Right lobe of liver (tissue), 6 donors: Measurements from ENCODE around the gene PDZRN4. TPM values are rescaled to one million over a fixed set of nuclear protein-coding genes. Genes with fewer than 3 reads are reported as not detected.

Source experiments
- ATAC-seq, 4 donors: fragments of 200-7000 bp; cut with Tn5 transposase; one replicate each; pipeline ENCODE4 v1.9.1; 2020; ENCODE audit warnings: mild to moderate bottlenecking in 4 of 4, moderate library complexity in 4 of 4
- DNase-seq, 3 donors: peaks; one replicate each; pipeline ENCODE4 v3.0.0-alpha.2; 2020
- H3K27ac ChIP-seq, 3 donors: fragments of 200-600 bp; one replicate each; pipeline ENCODE4 v1.8.0; 2022
- H3K27me3 ChIP-seq, 2 donors: fragments of 200-600 bp; one replicate each; pipeline ENCODE4 v1.8.0; 2022
- H3K36me3 ChIP-seq, 4 donors: fragments of 200-600 bp; sonication (generic) in 1 of 4; one replicate each; pipeline versions ENCODE4 v1.5.1 to v1.8.0; 2017 to 2022; ENCODE audit warnings: control low read depth in 1 of 4
- H3K4me1 ChIP-seq, 4 donors: fragments of 200-600 bp; sonication (generic) in 1 of 4; one replicate each; pipeline versions ENCODE4 v1.5.1 to v1.8.0; 2017 to 2022; ENCODE audit warnings: control low read depth in 1 of 4
- H3K4me3 ChIP-seq, 3 donors: fragments of 200-600 bp; one replicate each; pipeline ENCODE4 v1.8.0; 2022
- H3K9me3 ChIP-seq, 4 donors: fragments of 200-600 bp; sonication (generic) in 1 of 4; one replicate each; pipeline versions ENCODE4 v1.5.1 to v1.8.0; 2017 to 2022; ENCODE audit warnings: control low read depth in 1 of 4
- POLR2A ChIP-seq: fragments of 450-650 bp; IDR thresholded peaks from one replicate; pipeline ENCODE4 v1.6.1; 2017; ENCODE audit warnings: antibody characterized with exemption, mild to moderate bottlenecking
- WGBS: methylation state at CpG from one replicate; pipeline ENCODE4 v1.1.6; 2018; ENCODE audit warnings: low coverage, low lambda C conversion rate; ENCODE audit not compliant: insufficient coverage; ENCODE audit errors: missing lambda C conversion rate; 5-methylcytosine and 5-hydroxymethylcytosine counted together
- intact Hi-C, 2 donors: fragments of 100-400 bp; cut with DNase I; formaldehyde crosslinking; loops; one replicate each; pipeline versions ENCODE4 v1.11.2 to v1.14.1; 2022
- total RNA-seq, 6 experiments: library from RNA; depleted of rRNA in 2 of 6; stranded (reverse); fragments of >200 nt in 2 of 6; fragmentation: NEBNext Ultra II Directional in 3 of 6; extraction: Animal tissue kit (Norgen Biotek cat#: 25700) in 3 of 6; gene quantifications; one replicate each; pipeline versions ENCODE4 v1.1.0 to v1.2.4, GENCODE V29; 2016 to 2023
- TF ChIP-seq, protein P1 (sequence below), 4 donors: fragments of 200-600 bp in 3 of 4; fragments of 450-650 bp in 1 of 4; IDR thresholded peaks; one replicate each; pipeline versions ENCODE4 v1.5.1 to v1.8.0; 2016 to 2022; ENCODE audit warnings: antibody characterized with exemption in 4 of 4, mild to moderate bottlenecking in 2 of 4
- donor health status: DM: no; HTN: yes; CAD: no.
- donor health status: DM: no; HTN: no; CAD: no.
- donor health status: DM: no; HTN: no; CAD: no.
- donor health status: DM: no; HTN: yes; CAD: no.
- donor health status: DM: no; HTN: yes; CAD: no.

PDZRN4 gene
- total RNA-seq, 6 experiments from 2014 or later: 0.12 to 0.49 (median 0.42) TPM; not detected in 1

DNA sequence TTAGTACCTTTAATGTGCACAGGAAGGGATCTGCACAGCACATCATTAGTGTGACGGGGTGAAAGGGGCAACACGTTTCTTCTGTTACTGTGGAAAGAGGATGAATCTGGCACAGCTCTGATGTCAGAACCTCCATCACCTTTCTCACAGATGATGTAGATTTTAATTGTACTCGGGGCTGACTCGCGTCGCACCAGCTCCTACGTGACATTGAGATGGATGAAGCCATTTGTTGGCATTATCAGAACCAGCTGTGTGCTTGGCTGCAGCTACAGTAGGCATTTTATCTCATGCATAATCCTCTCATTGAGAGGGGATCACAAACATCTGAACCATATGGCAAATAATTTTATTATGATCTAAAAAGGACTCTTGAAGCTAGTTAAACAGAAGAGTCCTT lies 173.6 kb downstream of the PDZRN4 start:
- no peak overlapping the region for H3K4me3 ChIP-seq
- H3K27me3 ChIP-seq: no peaks in the 10 kb centered on the region
- H3K4me1 ChIP-seq: no peaks in the 10 kb centered on the region
- no peaks in the 10 kb centered on the region for H3K36me3 ChIP-seq
- 67% methylated on average over 7 of the region's 7 CpGs for WGBS
- ATAC-seq: no peak
- no peaks in the 10 kb centered on the region for H3K9me3 ChIP-seq
- DNase-seq: no peak
- intact Hi-C loops: no loop called here
- H3K27ac ChIP-seq: no peak overlapping the region
- no peak for TF ChIP-seq POLR2A
- TF ChIP-seq, protein P1, sequence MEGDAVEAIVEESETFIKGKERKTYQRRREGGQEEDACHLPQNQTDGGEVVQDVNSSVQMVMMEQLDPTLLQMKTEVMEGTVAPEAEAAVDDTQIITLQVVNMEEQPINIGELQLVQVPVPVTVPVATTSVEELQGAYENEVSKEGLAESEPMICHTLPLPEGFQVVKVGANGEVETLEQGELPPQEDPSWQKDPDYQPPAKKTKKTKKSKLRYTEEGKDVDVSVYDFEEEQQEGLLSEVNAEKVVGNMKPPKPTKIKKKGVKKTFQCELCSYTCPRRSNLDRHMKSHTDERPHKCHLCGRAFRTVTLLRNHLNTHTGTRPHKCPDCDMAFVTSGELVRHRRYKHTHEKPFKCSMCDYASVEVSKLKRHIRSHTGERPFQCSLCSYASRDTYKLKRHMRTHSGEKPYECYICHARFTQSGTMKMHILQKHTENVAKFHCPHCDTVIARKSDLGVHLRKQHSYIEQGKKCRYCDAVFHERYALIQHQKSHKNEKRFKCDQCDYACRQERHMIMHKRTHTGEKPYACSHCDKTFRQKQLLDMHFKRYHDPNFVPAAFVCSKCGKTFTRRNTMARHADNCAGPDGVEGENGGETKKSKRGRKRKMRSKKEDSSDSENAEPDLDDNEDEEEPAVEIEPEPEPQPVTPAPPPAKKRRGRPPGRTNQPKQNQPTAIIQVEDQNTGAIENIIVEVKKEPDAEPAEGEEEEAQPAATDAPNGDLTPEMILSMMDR (IDR thresholded peaks at IDR 0.05): no peak

DNA sequence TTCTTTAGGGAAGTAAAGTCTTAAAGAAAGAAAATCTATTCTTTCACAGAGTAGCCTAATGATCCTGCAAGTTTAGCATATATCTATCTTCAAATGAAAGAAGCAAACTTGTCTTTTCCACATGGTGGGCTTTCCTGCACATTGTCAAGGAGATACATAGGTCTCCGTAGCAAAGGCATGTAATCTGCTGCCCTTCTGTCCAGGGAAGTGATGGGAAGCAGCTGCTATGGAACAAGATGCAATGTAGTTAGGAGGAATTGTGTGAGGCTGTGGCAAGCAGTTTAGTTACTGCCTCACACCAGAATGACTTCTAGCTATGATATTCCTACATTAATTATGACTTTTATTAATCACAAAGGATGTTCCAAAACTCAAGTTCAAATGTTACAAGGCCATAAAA lies 174.4 kb downstream of the PDZRN4 start:
- DNase-seq: no peak
- no peak for ATAC-seq
- H3K4me1 ChIP-seq: no peaks in the 10 kb centered on the region
- 56% methylated on average over 1 of the region's 1 CpG for WGBS
- no peaks in the 10 kb centered on the region for H3K9me3 ChIP-seq
- H3K27me3 ChIP-seq: no peaks in the 10 kb centered on the region
- H3K36me3 ChIP-seq: no peaks in the 10 kb centered on the region
- TF ChIP-seq, protein P1 (IDR thresholded peaks at IDR 0.05): no peak
- no peak for TF ChIP-seq POLR2A
- H3K27ac ChIP-seq: no peak overlapping the region
- no peak overlapping the region for H3K4me3 ChIP-seq
- intact Hi-C loops: no loop called here

DNA sequence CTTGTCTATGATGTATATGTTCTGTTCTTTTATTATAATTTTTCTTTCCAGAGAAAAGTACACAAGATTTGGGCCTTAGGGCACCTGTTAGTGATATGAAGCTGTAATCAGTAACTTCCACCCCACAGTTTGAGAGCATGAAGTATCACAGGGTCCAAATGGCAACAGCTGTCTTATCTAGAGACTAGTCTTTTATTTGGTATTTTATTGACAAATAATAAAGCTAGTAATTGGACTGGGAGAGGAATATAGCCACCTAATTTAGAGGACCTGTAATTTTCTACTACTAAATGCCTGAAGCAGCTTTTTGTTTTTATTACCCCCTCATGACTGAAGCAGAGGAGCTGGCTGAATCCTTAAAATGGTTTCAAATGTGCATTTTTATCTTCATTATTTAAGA lies 174.8 kb downstream of the PDZRN4 start:
- no peak for DNase-seq
- Histone ChIP-seq H3K4me1 (no peaks in the 10 kb centered on the region), H3K27ac (no peak overlapping the region), H3K9me3 (no peaks in the 10 kb centered on the region), H3K27me3 (no peaks in the 10 kb centered on the region), H3K36me3 (no peaks in the 10 kb centered on the region), H3K4me3 (no peak overlapping the region)
- intact Hi-C loops: no loop called here
- TF ChIP-seq, protein P1 (IDR thresholded peaks at IDR 0.05): no peak
- TF ChIP-seq POLR2A: no peak
- no peak for ATAC-seq

DNA sequence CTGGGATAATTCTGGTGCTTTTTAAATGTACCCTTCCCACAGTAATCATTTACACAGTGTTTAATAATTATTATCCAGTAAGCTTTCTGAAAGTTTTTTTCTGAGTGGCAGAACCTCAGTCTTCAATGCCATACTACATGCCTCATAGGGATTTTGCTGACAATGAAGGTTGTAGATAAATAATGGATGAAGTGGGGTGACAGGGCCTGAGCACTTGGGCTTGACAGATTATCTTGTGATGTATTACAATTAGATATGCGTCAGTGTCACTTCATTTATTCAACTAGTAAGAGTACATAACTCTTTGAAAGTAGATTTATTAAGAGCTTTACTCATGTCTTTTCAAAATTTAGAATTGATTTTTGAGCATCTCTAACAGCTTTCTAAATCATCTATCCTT lies 176.1 kb downstream of the PDZRN4 start:
- ATAC-seq (no peak), DNase-seq (no peak)
- no peaks in the 10 kb centered on the region for H3K4me1 ChIP-seq
- no peaks in the 10 kb centered on the region for H3K27me3 ChIP-seq
- no peak overlapping the region for H3K4me3 ChIP-seq
- intact Hi-C loops: no loop called here
- no peaks in the 10 kb centered on the region for H3K36me3 ChIP-seq
- no peak overlapping the region for H3K27ac ChIP-seq
- H3K9me3 ChIP-seq: no peaks in the 10 kb centered on the region
- no peak for TF ChIP-seq POLR2A
- TF ChIP-seq, protein P1 (IDR thresholded peaks at IDR 0.05): no peak
- 80% methylated on average over 1 of the region's 1 CpG for WGBS

DNA sequence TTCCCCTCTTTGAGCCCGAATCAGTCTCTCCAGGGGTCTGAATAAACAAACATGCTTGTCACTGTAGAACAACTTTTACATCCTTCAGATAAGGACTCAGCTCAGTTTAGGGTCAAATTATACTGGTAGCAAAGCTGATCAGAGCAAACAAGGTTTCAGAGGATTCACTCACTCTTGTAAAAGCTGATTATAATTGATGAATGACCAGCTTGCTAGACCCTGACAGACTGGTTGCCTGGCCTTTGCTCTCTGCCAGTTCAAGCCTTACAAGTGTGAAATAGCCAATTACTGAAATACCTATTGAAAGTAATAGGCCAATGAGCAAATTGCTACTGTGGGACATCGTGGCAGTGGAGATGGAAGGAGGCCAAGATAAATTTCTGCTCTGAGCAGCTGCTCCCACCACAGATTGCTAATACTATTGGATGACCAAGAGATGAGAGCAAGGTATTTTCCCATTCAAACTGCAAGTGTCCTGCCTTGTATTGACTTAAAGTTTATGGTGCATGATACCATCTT lies 177.6 kb downstream of the PDZRN4 start:
- no peak overlapping the region for H3K27ac ChIP-seq
- no peaks in the 10 kb centered on the region for H3K9me3 ChIP-seq
- ATAC-seq (no peak), DNase-seq (no peak)
- TF ChIP-seq, protein P1 (IDR thresholded peaks at IDR 0.05): no peak
- TF ChIP-seq POLR2A: no peak
- H3K36me3 ChIP-seq: no peaks in the 10 kb centered on the region
- WGBS: 22% methylated on average over 2 of the region's 2 CpGs
- H3K4me3 ChIP-seq: no peak overlapping the region
- no peaks in the 10 kb centered on the region for H3K4me1 ChIP-seq
- intact Hi-C loops: no loop called here
- H3K27me3 ChIP-seq: no peaks in the 10 kb centered on the region
